ENCODE measurements around the gene ACTA1.
"Not testable (repeated sequence)": the region's sequence is repeated elsewhere in the genome, so short reads cannot be mapped to it uniquely, and the experiment has no call there.

Gene ACTA1

GRCh38 chr1:229431284-229432115, 2.4 kb downstream of the ACTA1 start:
- Mint-ChIP-seq H3K27ac (no peak overlapping the region), H3K4me1 (ENCODE audit: low read depth) (peaks cover 22% of the 10 kb centered on the region), H3K27me3 (peaks cover 79% of the 10 kb centered on the region), H3K36me3 (ENCODE audit: low read depth) (no peaks in the 10 kb centered on the region), H3K4me3 (peak overlapping the region; percentile 61), H3K9me3 (no peaks in the 10 kb centered on the region)

- H3K27me3 Mint-ChIP-seq = peaks cover 74% of the 10 kb centered on the region
- H3K36me3 Mint-ChIP-seq (ENCODE audit: low read depth) = no peaks in the 10 kb centered on the region
- peak overlapping the region; percentile 61 for H3K4me3 Mint-ChIP-seq
- H3K27ac Mint-ChIP-seq = no peak overlapping the region
- H3K9me3 Mint-ChIP-seq = no peaks in the 10 kb centered on the region
- peaks cover 22% of the 10 kb centered on the region for H3K4me1 Mint-ChIP-seq (ENCODE audit: low read depth)
These were observed 3.1 kb downstream of the ACTA1 start for GRCh38 chr1:229430761-229431283.

- peaks cover 19% of the 10 kb centered on the region for H3K4me1 Mint-ChIP-seq (ENCODE audit: low read depth)
- H3K4me3 Mint-ChIP-seq = no peak overlapping the region
- H3K27me3 Mint-ChIP-seq = peaks cover 69% of the 10 kb centered on the region
- no peak overlapping the region for H3K27ac Mint-ChIP-seq
- H3K36me3 Mint-ChIP-seq (ENCODE audit: low read depth) = peaks cover 4% of the 10 kb centered on the region
- H3K9me3 Mint-ChIP-seq = no peaks in the 10 kb centered on the region
These were observed 5.6 kb downstream of the ACTA1 start for GRCh38 chr1:229428256-229428655.

DNA sequence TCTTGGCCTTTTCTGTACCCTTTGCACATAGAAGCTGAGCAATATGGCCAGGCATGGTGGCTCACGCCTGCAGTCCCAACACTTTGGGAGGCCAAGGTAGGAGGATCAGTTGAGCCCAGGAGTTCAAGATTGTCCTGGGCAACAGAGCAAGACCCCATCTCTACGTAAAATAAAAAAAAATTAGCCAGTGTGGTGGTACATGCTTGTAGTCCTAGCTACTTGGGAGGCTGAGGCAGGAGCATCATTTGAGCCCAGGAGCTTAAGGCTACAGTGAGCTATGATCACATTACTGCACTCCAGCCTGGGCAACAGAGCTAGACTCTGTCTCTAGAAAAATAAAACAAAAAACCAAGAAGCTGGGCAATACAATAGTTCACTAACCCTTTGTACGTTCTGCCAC, 6.3 kb downstream of the ACTA1 start:
- Mint-ChIP-seq H3K27me3 (peaks cover 68% of the 10 kb centered on the region), H3K36me3 (ENCODE audit: low read depth) (peaks cover 8% of the 10 kb centered on the region), H3K4me1 (ENCODE audit: low read depth) (peaks cover 15% of the 10 kb centered on the region), H3K27ac (no peak overlapping the region), H3K9me3 (peaks cover 5% of the 10 kb centered on the region), H3K4me3 (no peak overlapping the region)

DNA sequence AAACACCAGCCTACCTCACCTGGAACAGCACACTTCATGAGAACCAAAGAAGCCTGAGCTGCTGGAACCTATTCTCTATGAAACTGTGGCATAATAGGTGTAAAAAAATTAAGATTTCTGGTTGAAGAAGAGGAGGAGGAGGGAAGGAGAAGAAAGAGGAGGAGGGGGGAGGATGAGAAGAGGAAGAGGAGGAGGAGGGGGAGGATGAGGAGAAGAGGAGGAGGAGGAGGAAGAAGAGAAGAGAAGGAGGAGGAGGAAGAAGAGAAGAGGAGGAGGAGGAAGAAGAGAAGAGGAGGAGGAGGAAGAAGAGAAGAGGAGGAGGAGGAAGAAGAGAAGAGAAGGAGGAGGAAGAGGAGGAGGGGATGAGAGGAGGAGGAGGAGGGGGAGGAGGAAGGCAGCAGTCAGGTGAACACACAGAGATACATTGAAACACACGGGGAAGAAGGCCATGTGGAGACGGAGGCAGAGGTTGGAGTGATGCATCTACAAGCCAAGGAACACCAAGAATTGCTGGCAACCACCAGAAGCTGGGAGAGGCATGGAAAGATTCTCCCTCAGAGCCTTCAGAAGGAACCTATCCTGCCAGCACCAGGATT, 8.2 kb downstream of the ACTA1 start:
- Mint-ChIP-seq H3K27ac (no peak overlapping the region), H3K36me3 (ENCODE audit: low read depth) (peaks cover 8% of the 10 kb centered on the region), H3K4me3 (no peak overlapping the region), H3K4me1 (ENCODE audit: low read depth) (peaks cover 1% of the 10 kb centered on the region), H3K27me3 (peaks cover 49% of the 10 kb centered on the region), H3K9me3 (peaks cover 5% of the 10 kb centered on the region)

DNA sequence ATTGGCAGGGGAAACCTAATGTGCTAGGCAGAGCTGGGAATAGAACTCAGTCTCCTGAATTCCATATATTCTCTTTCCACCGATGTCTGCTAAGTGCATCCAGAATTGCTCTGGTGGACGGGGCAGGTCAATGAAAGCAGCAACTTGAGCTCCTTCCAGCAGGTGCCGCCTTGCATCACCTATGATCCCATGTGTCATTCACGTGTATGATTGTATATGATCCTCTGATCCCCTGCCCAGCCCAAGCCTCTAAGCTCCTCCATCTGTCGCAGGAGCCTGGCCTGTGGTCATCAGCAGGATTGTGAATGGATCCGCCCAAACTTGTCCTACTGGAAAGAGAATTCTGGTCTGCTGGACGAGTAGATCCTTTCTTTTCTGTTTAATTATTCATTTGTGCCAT, 13.1 kb downstream of the ACTA1 start:
- H3K4me1 Mint-ChIP-seq (ENCODE audit: low read depth) = no peaks in the 10 kb centered on the region
- H3K4me3 Mint-ChIP-seq = no peak overlapping the region
- H3K27ac Mint-ChIP-seq = no peak overlapping the region
- H3K9me3 Mint-ChIP-seq = peaks cover 5% of the 10 kb centered on the region
- H3K36me3 Mint-ChIP-seq (ENCODE audit: low read depth) = peaks cover 8% of the 10 kb centered on the region
- H3K27me3 Mint-ChIP-seq = peaks cover 27% of the 10 kb centered on the region

DNA sequence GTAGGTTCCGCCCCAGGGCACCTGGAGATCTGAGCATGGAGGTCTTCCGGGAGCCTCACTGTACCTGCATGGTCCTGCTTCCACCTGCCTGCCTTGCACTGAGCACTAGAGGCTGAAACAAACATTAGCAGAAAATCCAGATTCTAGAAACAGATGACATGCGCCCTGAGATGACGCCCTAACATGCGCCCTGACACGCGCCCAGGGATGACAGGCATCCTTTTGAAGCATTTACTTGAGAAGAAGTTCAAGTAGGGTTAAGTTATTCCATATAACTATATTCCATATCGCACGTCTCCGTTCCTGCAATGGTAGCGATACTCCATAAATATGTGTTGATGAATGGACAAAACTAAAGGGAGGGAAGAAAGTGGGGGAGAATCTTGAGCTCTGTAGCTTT, 13.7 kb downstream of the ACTA1 start:
- H3K9me3 Mint-ChIP-seq = peaks cover 5% of the 10 kb centered on the region
- H3K27me3 Mint-ChIP-seq = peaks cover 22% of the 10 kb centered on the region
- peaks cover 8% of the 10 kb centered on the region for H3K36me3 Mint-ChIP-seq (ENCODE audit: low read depth)
- H3K4me3 Mint-ChIP-seq = no peak overlapping the region
- no peak overlapping the region for H3K27ac Mint-ChIP-seq
- no peaks in the 10 kb centered on the region for H3K4me1 Mint-ChIP-seq (ENCODE audit: low read depth)

DNA sequence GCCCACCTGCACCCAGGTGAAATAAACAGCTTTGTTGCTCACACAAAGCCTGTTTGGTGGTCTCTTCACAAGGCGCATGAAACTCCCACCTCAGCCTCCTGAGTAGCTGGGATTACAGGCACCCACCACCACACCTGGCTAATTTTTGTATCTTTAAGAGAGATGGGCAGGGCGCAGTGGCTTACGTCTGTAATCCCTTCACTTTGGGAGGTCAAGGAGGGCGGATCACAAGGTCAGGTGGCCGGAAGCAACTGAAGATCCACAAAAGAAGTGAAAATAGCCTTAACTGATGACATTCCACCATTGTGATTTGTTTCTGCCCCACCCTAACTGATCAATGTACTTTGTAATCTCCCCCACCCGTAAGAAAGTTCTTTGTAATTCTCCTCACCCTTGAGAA, 15.3 kb downstream of the ACTA1 start:
- not testable (repeated sequence) for H3K27ac Mint-ChIP-seq; H3K36me3 Mint-ChIP-seq (ENCODE audit: low read depth); H3K4me3 Mint-ChIP-seq; H3K4me1 Mint-ChIP-seq (ENCODE audit: low read depth); H3K9me3 Mint-ChIP-seq
- H3K27me3 Mint-ChIP-seq = peaks cover 19% of the 10 kb centered on the region

GRCh38 chr1:229412810-229413209, 21.1 kb downstream of the ACTA1 start:
- not testable (repeated sequence) for H3K4me3 Mint-ChIP-seq; H3K4me1 Mint-ChIP-seq (ENCODE audit: low read depth); H3K9me3 Mint-ChIP-seq; H3K36me3 Mint-ChIP-seq (ENCODE audit: low read depth); H3K27ac Mint-ChIP-seq
- peaks cover 50% of the 10 kb centered on the region for H3K27me3 Mint-ChIP-seq

DNA sequence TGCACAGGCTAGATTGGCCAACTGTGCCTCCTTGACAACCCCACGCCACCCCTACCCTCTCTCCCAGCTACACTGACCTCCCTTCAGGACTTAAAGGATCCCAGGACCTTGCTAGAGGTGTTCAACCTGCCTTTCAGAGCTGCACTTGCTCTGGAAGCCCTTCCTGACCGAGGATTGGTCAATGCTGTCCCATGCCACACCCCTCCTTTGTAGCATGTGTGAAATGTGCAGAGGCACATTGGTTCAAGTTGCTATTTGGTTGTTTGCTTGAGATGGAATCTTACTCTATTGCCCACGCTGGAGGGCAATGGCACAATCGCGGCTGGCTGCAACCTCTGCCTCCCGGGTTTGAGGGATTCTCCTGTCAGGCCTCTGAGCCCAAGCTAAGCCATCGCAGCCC, 21.8 kb downstream of the ACTA1 start:
- Mint-ChIP-seq H3K4me3 (no peak overlapping the region), H3K9me3 (no peaks in the 10 kb centered on the region), H3K4me1 (ENCODE audit: low read depth) (peaks cover 11% of the 10 kb centered on the region), H3K36me3 (ENCODE audit: low read depth) (no peaks in the 10 kb centered on the region), H3K27ac (no peak overlapping the region), H3K27me3 (peaks cover 57% of the 10 kb centered on the region)

DNA sequence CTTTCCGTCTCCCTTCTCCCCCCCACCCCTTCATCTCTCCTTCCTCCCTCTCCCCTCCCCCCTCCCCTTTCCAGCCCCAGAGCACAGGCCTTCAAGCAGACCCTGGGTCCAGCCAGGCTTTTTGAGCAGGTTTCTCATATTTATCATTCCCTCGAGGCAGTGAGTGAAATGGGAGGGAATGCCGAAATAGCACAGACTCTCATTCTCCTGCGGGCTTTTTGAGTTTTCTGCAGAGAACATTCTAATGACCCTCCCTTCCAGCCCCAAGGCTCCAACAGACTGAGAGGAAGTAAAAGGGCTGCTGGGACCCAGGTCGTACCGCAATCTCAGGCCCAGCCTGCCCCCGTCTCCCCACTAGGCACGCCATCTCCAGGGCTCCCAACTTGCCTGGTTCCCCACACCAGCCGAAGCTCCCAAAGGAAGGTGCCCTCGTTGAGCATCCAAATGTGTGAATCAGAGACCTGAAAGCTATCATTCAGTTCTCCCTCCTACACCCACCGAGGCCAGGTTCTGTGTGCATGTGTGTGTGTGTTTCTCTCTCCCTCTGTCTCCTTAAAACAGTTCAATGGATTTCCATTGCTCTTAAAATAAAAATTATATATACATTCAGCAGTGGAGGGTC, 22.3 kb downstream of the ACTA1 start:
- H3K4me3 Mint-ChIP-seq = no peak overlapping the region
- no peaks in the 10 kb centered on the region for H3K36me3 Mint-ChIP-seq (ENCODE audit: low read depth)
- no peak overlapping the region for H3K27ac Mint-ChIP-seq
- peaks cover 62% of the 10 kb centered on the region for H3K27me3 Mint-ChIP-seq
- no peaks in the 10 kb centered on the region for H3K9me3 Mint-ChIP-seq
- H3K4me1 Mint-ChIP-seq (ENCODE audit: low read depth) = peaks cover 16% of the 10 kb centered on the region

- no peaks in the 10 kb centered on the region for H3K9me3 Mint-ChIP-seq
- peaks cover 67% of the 10 kb centered on the region for H3K27me3 Mint-ChIP-seq
- no peak overlapping the region for H3K27ac Mint-ChIP-seq
- H3K4me3 Mint-ChIP-seq = no peak overlapping the region
- no peaks in the 10 kb centered on the region for H3K36me3 Mint-ChIP-seq (ENCODE audit: low read depth)
- H3K4me1 Mint-ChIP-seq (ENCODE audit: low read depth) = peaks cover 17% of the 10 kb centered on the region
These were observed 23.0 kb downstream of the ACTA1 start for GRCh38 chr1:229410692-229411433.

GRCh38 chr1:229410370-229410691, 23.6 kb downstream of the ACTA1 start:
- H3K27me3 Mint-ChIP-seq = peaks cover 73% of the 10 kb centered on the region
- no peaks in the 10 kb centered on the region for H3K9me3 Mint-ChIP-seq
- no peaks in the 10 kb centered on the region for H3K36me3 Mint-ChIP-seq (ENCODE audit: low read depth)
- peaks cover 17% of the 10 kb centered on the region for H3K4me1 Mint-ChIP-seq (ENCODE audit: low read depth)
- no peak overlapping the region for H3K27ac Mint-ChIP-seq
- no peak overlapping the region for H3K4me3 Mint-ChIP-seq

GRCh38 chr1:229409616-229410369, 24.1 kb downstream of the ACTA1 start:
- Mint-ChIP-seq H3K9me3 (no peaks in the 10 kb centered on the region), H3K36me3 (ENCODE audit: low read depth) (no peaks in the 10 kb centered on the region), H3K4me3 (no peak overlapping the region), H3K4me1 (ENCODE audit: low read depth) (peaks cover 17% of the 10 kb centered on the region), H3K27me3 (peaks cover 77% of the 10 kb centered on the region), H3K27ac (no peak overlapping the region)
